Measurements from ENCODE around the gene RAP1A.

RAP1A gene

DNA sequence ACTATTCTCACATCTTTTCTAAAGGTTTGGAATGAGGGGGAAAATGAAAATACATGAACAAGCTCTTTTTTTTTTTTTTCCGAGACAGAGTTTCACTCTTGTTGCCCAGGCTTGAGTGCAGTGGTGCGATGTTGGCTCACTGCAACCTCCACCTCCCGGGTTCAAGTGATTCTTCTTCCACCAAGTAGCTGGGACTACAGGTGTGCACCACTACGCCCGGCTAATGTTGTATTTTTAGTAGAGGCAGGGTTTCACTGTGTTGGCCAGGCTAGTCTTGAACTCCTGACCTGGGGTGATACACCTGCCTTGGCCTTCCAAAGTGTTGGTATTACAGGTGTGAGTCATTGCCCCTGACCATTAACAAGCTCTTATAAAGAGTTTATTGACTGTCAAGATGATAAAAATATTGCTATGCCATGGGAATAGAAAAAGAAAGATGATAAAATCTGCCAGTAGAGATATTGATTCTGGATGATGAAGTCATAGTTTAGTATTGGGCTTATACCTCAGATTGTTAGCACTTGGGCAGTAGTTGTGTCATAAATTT is 83.0 kb downstream of the RAP1A start:
- H3K36me3 ChIP-seq = peaks cover 71 to 80% (median 72%) of the 10 kb centered on the region in 3 donors
- DNase-seq = no peak
- H3K27me3 ChIP-seq = no peaks in the 10 kb centered on the region
- no peak for TF ChIP-seq CTCF (IDR thresholded peaks at IDR 0.05)
- peaks cover 0 to 23% (median 0%) of the 10 kb centered on the region in 4 donors for H3K4me1 ChIP-seq
- intact Hi-C loops (cut with DNase I; ENCODE audit: low total_unique reads) = no loop called here
- H3K4me3 ChIP-seq = no peak overlapping the region
- H3K9me3 ChIP-seq = no peaks in the 10 kb centered on the region
- H3K27ac ChIP-seq = no peak overlapping the region

DNA sequence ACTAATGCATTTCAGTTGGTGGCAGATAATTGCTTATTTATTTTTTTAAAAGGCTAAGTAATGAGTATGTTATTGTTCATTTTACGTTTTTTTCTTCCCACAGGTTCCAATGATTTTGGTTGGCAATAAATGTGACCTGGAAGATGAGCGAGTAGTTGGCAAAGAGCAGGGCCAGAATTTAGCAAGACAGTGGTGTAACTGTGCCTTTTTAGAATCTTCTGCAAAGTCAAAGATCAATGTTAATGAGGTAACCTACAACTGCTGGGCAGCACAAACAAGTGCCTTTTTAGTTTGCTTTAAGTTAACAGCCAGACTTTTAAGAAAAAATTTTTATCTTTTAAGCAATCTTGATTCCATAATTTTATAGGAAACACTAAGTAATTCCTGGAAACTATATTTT is 84.7 kb downstream of the RAP1A start:
- H3K36me3 ChIP-seq = peaks cover 64 to 78% (median 77%) of the 10 kb centered on the region in 3 donors
- no peak overlapping the region for H3K27ac ChIP-seq
- no peaks in the 10 kb centered on the region for H3K9me3 ChIP-seq
- no peaks in the 10 kb centered on the region for H3K27me3 ChIP-seq
- H3K4me3 ChIP-seq = no peak overlapping the region
- DNase-seq = no peak
- intact Hi-C loops (cut with DNase I; ENCODE audit: low total_unique reads) = no loop called here
- H3K4me1 ChIP-seq = peaks cover 0 to 12% (median 0%) of the 10 kb centered on the region in 4 donors
- no peak for TF ChIP-seq CTCF (IDR thresholded peaks at IDR 0.05)

- intact Hi-C loops (cut with DNase I; ENCODE audit: low total_unique reads) = no loop called here
- Histone ChIP-seq H3K9me3 (no peaks in the 10 kb centered on the region), H3K4me1 (peaks cover 0 to 12% (median 0%) of the 10 kb centered on the region in 4 donors), H3K4me3 (no peak overlapping the region), H3K27me3 (no peaks in the 10 kb centered on the region), H3K36me3 (peaks cover 60 to 77% (median 76%) of the 10 kb centered on the region in 3 donors), H3K27ac (no peak overlapping the region)
- DNase-seq = no peak
- TF ChIP-seq CTCF (IDR thresholded peaks at IDR 0.05) = no peak
These were observed 85.2 kb downstream of the RAP1A start for GRCh38 chr1:111704776-111705175.

- H3K36me3 ChIP-seq = peaks cover 49 to 70% (median 65%) of the 10 kb centered on the region in 3 donors
These were observed 86.3 kb downstream of the RAP1A start for GRCh38 chr1:111705841-111706240.

GRCh38 chr1:111706921-111707320 is 87.3 kb downstream of the RAP1A start:
- no peak for TF ChIP-seq CTCF (IDR thresholded peaks at IDR 0.05)
- DNase-seq = no peak
- no peak overlapping the region for H3K4me3 ChIP-seq
- H3K27me3 ChIP-seq = no peaks in the 10 kb centered on the region
- H3K36me3 ChIP-seq = peaks cover 39 to 59% (median 54%) of the 10 kb centered on the region in 3 donors
- H3K27ac ChIP-seq = peak overlapping the region in 1 of 2 donors; percentile 15
- intact Hi-C loops (cut with DNase I; ENCODE audit: low total_unique reads) = no loop called here
- H3K4me1 ChIP-seq = peaks cover 0 to 12% (median 0%) of the 10 kb centered on the region in 4 donors
- H3K9me3 ChIP-seq = no peaks in the 10 kb centered on the region

More at GRCh38 chr1:111705841-111706240, 86.3 kb downstream of the RAP1A start:
- H3K4me1 ChIP-seq = peaks cover 0 to 12% (median 0%) of the 10 kb centered on the region in 4 donors
- no peaks in the 10 kb centered on the region for H3K27me3 ChIP-seq
- H3K27ac ChIP-seq = peak overlapping the region in 1 of 2 donors; percentile 4
- no peak for TF ChIP-seq CTCF (IDR thresholded peaks at IDR 0.05)
- no peaks in the 10 kb centered on the region for H3K9me3 ChIP-seq
- no peak for DNase-seq
- intact Hi-C loops (cut with DNase I; ENCODE audit: low total_unique reads) = no loop called here
- H3K4me3 ChIP-seq = no peak overlapping the region

Measured in tibial artery (tissue), 4 donors.